RPMI7951 (cell line): ENCODE data around the gene CHI3L1. TPM values are rescaled to one million over a fixed set of nuclear protein-coding genes. Genes with fewer than 3 reads are reported as not detected.

ENCODE experiments used
- DNase-seq: peaks from one replicate; pipeline ENCODE4 v3.0.0-alpha.2; 2012; ENCODE audit warnings: low read depth
- total RNA-seq: library from RNA; depleted of rRNA; stranded (reverse); fragments of >200 nt; shearing (Covaris generic); gene quantifications from 2 replicates; pipeline ENCODE4 v1.2.3, GENCODE V29; 2014

The CHI3L1 gene
- total RNA-seq, 1 experiment from 2014 or later = not detected

DNA sequence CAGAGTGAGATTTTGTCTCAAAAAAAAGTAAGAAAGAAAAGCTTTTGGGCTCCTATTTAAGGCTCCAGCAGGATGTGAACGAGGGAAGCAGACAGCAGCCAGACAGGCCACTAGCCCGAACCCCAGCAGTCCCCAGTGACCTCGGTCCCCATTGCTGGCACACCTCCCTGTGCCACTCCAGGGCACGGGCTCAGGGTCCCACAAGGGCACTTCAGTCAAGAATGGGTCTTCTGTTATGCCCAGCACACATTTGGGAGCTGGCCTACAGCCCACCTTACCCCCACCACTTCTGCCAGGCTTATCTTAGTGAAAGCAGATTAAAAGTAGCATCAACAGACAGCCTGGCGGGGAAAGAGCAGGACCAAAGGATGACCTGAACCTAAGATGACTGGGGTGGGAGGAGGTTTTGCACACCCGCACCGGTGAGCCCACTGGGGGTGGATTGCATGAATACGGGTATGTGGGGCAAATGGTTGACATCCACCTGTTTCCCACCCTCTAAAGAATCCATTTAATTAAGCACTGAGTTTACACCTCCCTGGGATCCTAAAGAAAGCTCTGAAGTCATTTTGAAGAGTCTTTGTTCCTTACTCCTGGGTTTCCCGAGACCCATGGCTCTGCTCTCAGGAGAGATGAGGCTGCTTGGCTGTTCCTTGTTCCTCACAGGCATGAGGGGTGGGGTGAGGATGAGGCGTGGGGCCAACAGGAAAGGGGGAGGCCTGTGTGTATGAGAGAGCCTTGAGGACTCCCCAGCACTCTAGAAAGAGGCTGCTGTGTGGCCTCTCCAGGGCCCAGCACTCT lies 4.7 kb downstream of the CHI3L1 start:
- no peak for DNase-seq

DNA sequence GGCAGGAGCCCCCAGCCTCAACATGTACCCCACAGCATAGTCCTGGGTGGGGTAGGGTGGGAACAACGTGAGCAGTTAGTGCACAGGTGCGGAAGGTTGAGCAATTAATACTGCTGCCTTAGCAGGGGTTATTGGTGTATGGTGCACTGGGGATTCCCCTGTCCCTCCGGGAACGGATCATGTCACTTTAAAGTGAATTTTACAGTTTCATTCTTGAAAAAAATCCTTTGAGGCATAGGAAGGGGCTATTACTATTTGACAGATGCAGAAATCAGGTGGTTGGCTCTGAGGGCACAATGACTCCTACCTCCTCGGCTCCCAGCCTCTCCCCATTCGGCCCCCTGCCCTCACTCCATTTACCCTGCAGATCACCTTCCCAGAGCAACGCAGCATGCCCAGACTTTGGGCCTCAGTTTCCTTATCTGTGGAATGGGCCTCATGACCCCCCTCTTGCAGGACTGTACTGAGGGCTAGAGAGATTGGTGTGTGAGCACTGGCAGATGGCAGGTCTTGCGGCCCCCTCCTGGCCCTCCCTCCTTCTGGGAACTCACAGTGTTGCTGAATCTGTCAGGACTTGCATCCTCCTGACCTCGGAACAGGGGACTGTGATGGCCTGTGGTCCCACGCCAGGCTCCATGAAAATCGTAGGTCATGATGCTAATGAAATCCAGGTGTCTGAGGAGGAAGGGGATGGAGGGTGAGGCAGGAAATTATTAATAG lies 5.7 kb downstream of the CHI3L1 start:
- DNase-seq = no peak

GRCh38 chr1:203179667-203180005 lies 6.9 kb downstream of the CHI3L1 start:
- DNase-seq = no peak

DNA sequence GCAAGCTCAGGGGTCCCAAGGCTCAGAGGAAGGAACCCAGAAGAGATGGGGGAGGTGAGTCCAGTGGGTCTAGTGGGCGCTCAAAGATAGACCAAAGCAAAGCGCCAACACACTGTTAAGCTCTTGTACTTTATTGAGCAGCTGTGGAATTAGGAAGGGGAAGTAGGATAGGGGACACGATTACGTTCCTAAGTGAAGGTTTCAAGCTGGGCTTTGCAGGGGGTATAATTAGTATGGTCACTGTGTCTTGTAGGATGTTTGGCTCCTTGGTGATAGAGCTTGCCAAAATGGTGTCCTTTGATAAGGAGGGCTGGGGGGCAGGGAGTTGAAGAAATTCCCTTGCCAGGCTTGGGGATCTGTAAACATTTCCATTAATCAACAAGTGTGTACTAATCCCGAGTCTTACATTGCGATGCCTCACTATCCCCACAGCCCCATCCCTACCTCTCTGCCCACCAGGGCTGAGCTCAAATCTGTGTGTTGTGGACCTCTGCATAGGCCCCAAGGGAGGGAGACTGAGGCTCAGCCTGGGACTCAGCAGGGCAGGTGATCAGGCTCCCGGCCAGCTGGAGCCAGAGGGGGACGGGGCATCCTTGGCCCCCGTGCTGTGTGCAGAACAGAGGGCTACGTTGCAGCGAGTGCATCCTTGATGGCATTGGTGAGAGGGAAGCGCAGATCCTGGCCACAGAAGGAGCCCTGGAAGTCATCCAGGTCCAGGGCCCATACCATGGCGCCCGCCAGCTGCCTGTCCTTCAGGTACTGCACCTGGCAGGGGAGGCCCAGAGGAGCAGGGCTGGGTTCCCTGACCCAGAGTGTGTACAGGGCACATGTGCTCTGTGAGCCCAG lies 7.5 kb downstream of the CHI3L1 start:
- DNase-seq = no peak

- DNase-seq = peak; percentile 80
Measured at GRCh38 chr1:203178083-203178482, 8.4 kb downstream of the CHI3L1 start.

DNA sequence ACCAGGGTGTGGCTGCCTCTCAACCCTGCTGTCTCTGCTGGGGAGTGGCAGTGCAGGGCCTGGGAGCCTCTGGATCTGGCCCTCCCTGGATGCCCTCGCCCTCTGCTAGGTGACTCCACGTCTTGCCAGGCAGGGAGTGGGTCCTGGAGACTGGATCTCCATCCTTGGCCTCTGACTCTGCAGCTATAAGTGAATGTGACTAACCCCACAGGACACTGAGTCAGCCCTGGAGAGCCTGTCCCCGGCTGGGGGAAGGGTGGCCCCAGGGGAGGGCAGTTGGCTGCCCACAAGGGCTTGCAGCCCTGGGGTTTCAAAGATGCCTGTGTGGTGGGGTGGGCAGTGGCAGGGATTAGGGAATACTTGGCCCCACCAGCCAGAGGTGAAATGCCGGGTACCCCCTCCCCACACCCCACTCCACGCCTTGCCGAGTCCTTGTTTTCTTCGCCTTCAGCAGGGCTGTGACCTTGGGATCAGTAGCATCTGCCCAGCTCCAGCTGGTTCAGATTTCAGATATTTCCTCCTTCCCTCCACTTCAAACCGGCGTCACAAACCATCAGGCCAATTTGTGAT lies 8.9 kb downstream of the CHI3L1 start:
- peak; percentile 74 for DNase-seq

DNA sequence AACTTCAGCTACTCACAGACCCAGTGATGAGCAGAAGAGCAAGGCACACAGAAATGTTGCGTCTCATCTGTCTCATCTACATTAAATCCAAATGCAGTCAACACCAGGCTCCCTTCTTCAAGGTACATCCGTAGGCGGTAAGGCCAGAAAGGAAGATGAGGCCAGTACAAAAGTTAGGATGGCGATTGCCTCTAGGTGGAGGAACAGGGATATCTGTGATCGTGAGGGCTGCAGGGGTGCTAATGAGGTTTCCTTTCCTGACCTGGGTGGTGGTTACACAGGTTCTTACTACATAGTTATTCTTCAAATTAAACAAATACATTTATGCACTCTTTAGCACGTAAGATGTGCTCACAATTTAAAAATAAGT lies 9.5 kb downstream of the CHI3L1 start:
- no peak for DNase-seq

GRCh38 chr1:203176273-203177035 lies 10.1 kb downstream of the CHI3L1 start:
- no peak for DNase-seq

- DNase-seq = peak; percentile 51
Measured at GRCh38 chr1:203175827-203176241, 10.7 kb downstream of the CHI3L1 start.

GRCh38 chr1:203175237-203175826 lies 11.2 kb downstream of the CHI3L1 start, which contains the start of gene MYBPH:
Gene MYBPH, minus strand, starts transcription at chr1:203175826. Its CDS starts 71 bp downstream, at chr1:203175755.
- no peak for DNase-seq

GRCh38 chr1:203174324-203174985 lies 12.0 kb downstream of the CHI3L1 start:
- no peak for DNase-seq

- no peak for DNase-seq
Measured at GRCh38 chr1:203173566-203173965, 12.9 kb downstream of the CHI3L1 start.

DNA sequence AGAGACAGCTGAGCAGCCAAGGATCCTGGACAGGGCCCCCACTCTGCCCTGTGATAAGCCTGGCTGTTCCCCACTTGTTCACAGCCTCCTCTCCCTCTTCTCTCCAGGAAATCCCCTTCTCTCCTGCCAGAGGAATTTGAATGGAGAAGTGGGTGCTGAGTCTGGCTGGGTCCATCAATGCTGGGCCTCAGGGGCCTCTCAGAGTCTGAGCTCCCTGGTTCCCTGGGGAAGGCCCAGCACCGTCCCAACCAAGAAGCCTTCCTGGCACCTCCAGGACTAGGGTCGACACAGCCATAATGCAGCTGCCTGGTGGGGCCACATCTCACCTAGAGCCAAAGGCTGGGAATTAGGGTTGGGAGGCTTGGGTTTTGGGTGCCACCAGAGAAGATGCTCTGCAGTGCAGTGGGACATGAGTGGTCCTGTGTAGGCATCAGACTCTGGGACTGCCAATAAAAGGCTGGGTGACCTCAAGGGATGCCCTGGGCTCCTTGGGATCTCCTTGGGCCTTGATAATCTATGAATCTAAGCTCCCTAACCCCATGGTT lies 13.4 kb downstream of the CHI3L1 start:
- DNase-seq = no peak

GRCh38 chr1:203172184-203173010 lies 14.1 kb downstream of the CHI3L1 start:
- DNase-seq = peak; percentile 55

DNA sequence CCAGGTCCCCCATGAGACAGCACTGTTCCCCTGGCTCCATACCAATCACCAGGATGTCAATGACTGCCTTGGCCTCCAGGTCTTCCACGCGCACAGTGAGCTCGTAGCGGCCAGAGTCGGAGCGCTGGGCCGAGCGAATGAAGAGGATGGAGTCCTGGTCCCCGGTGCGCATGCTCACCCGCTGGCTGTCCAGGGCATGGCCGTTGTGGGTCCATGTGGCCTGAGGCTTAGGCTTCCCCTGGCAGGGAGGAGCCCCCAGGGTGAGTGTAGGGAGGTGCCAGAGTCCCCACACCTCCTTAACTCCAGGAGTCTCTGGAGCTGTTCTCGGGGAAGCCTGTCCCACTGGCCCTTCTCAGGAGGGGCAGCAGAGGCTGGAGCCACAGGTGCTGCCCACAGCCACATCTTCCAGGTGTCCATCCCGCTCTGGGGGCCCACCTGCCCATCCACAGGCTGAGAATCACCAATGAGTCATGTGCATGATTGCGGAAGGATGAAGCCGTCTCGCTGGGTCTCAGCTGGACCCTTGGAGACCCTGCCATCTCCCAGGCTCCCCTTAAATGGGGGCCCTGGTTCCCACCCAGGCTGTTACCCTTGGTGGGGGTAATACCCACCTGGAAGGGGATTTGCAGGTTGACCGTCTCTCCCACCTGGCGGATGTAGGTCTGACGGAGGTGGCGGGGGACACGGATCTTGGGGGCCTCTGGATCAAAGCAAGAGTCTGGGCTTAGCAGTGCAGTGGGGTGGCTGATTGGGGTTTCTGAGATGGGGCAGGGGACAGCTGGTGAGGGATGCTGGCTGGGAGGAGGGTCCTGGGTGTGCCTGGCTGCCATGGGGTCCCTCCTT lies 14.9 kb downstream of the CHI3L1 start:
- no peak for DNase-seq

- peak; percentile 18 for DNase-seq
Measured at GRCh38 chr1:203170625-203171330, 15.7 kb downstream of the CHI3L1 start.

DNA sequence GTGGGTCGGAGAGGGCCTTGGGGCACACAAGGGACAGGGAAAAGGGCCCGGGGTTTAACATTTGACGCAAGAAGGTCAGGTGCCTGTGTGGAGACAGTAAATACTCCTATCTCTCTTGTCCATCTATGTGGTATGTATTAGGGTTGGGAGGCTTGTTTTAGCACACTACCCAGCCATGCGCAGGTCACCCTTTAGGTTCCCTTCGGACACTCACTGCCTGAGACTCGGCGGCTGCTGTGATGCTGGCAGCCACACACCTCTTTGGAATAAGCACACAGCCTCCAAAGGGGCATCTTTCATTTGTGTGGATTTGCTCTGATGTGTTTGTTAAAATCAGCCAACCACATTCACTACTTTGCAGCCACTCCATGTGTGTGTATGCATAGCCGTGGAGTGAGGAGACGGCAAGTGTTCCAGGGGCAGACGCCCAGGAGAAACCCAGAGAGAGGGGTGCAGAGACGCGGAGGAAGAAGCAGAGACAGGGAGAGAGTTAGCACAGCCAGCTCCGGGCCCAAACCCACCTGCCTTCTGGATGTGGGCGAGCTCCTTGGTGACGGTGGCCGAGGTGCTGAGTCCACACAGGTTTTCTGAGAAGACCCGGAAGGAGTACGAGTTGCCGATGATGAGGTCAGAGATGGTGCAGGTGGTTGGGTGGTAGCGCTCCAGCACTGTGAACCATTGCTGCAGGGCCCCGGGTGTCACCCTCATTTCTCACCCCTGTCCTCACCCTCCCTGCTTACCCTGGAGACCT lies 16.6 kb downstream of the CHI3L1 start:
- DNase-seq = no peak
